ENCODE results near the gene TFF3. TPM values are rescaled to one million over a fixed set of nuclear protein-coding genes. Genes with fewer than 3 reads are reported as not detected.

Gene TFF3
- total RNA-seq, 2 donors from 2014 or later, result 5.0 TPM

DNA sequence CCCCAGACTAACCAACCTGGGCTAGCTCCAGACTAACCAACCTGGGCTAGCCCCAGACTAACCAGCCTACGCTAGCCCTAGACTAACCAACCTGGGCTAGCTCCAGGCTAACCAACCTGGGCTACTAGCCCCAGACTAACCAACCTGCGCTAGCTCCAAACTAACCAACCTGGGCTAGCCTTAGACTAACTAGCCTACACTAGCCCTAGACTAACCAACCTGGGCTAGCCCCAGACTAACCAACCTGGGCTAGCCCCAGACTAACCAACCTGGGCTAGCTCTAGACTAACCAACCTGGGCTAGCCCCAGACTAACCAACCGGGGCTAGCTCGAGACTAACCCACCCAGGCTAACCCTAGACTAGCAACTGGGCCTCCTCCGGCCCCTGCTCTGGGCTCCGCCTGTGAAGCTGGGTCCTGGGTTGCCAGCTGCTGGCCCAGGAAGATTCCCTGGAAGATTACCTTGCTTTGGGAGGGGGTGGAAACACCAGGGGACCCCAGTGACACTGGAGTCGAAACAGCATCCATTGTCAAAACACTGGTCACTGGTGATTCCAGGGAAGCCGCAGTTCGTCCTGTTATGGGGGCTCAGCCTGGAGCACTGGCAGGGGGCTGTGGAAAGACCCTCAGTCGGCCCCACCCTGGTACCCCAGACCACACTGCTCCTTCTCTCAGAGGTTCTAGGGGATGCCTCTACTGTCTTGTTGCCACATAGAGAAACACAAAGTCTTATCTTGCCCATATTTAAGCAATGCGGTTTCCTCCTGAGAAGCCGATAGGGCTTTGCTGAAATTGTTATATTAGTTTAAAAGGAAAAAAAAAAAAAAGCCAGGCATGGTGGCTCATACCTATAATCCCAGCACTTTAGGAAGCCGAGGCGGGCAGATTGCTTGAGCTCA is 34.5 kb upstream of the TFF3 start:
- Histone ChIP-seq H3K4me3 (no peak overlapping the region), H3K4me1 (no peaks in the 10 kb centered on the region), H3K9me3 (peaks cover 0 to 8% of the 10 kb centered on the region in 2 donors), H3K27me3 (no peaks in the 10 kb centered on the region), H3K27ac (no peak overlapping the region), H3K36me3 (no peaks in the 10 kb centered on the region)
- DNase-seq (ENCODE audit: low spot score), result no peak
- TF ChIP-seq, protein P1, sequence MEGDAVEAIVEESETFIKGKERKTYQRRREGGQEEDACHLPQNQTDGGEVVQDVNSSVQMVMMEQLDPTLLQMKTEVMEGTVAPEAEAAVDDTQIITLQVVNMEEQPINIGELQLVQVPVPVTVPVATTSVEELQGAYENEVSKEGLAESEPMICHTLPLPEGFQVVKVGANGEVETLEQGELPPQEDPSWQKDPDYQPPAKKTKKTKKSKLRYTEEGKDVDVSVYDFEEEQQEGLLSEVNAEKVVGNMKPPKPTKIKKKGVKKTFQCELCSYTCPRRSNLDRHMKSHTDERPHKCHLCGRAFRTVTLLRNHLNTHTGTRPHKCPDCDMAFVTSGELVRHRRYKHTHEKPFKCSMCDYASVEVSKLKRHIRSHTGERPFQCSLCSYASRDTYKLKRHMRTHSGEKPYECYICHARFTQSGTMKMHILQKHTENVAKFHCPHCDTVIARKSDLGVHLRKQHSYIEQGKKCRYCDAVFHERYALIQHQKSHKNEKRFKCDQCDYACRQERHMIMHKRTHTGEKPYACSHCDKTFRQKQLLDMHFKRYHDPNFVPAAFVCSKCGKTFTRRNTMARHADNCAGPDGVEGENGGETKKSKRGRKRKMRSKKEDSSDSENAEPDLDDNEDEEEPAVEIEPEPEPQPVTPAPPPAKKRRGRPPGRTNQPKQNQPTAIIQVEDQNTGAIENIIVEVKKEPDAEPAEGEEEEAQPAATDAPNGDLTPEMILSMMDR (IDR thresholded peaks at IDR 0.05), result no peak

DNA sequence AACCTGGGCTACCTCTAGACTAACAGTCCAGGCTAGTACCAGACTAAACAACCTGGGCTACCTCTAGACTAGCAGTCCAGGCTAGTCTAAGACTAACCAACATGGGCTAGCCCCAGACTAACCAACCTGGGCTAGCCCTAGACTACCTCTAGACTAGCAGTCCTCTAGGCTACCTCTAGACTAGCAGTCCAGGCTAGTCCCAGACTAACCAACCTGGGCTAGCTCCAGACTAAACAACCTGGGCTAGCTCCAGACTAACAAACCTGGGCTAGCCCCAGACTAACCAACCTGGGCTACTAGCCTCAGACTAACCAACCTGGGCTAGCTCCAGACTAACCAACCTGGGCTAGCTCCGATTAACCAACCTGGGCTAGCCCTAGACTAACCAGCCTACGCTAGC is 33.6 kb upstream of the TFF3 start:
- peaks cover 0 to under 1% of the 10 kb centered on the region in 2 donors for H3K9me3 ChIP-seq
- H3K4me1 ChIP-seq, result no peaks in the 10 kb centered on the region
- no peak overlapping the region for H3K27ac ChIP-seq
- DNase-seq (ENCODE audit: low spot score), result no peak
- TF ChIP-seq, protein P1 (IDR thresholded peaks at IDR 0.05), result no peak
- no peaks in the 10 kb centered on the region for H3K27me3 ChIP-seq
- no peak overlapping the region for H3K4me3 ChIP-seq
- no peaks in the 10 kb centered on the region for H3K36me3 ChIP-seq

DNA sequence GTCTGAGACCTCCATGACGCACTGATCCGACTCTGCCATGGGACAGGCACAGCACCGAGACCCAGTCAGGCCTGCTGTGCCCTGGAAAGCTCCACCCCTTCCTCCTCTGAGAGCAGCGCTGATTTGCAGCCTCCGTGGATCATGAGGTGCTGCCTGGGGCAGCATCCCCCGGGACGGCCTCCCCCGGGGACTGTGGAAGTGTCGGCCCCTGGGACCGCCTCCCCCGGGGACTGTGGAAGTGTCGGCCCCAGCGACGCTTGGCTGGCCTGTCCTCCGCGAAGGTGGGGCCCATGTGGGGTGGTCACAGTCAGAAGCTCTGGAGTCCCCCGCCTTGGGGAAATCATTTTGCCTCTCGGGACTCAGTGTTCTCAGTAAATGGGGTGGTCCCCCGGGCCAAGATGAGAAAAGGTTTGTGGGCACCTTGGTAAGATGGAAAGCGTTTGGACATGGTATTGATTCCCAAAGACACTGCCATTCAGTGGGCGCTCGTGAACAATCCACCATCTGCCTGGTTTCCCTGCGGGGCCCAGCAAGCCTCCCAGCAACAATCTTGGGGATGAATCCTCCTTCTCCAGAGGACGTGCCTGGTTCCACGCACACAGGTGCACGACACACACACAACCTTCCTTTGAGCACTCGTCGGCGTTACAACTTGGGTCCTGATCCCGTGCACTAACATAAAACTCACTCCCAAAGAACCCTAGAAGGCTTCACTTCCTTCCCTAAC is 32.6 kb upstream of the TFF3 start:
- Histone ChIP-seq H3K27me3 (no peaks in the 10 kb centered on the region), H3K4me3 (no peak overlapping the region), H3K27ac (no peak overlapping the region), H3K4me1 (no peaks in the 10 kb centered on the region), H3K9me3 (no peaks in the 10 kb centered on the region), H3K36me3 (no peaks in the 10 kb centered on the region)
- TF ChIP-seq, protein P1 (IDR thresholded peaks at IDR 0.05), result no peak
- no peak for DNase-seq (ENCODE audit: low spot score)

DNA sequence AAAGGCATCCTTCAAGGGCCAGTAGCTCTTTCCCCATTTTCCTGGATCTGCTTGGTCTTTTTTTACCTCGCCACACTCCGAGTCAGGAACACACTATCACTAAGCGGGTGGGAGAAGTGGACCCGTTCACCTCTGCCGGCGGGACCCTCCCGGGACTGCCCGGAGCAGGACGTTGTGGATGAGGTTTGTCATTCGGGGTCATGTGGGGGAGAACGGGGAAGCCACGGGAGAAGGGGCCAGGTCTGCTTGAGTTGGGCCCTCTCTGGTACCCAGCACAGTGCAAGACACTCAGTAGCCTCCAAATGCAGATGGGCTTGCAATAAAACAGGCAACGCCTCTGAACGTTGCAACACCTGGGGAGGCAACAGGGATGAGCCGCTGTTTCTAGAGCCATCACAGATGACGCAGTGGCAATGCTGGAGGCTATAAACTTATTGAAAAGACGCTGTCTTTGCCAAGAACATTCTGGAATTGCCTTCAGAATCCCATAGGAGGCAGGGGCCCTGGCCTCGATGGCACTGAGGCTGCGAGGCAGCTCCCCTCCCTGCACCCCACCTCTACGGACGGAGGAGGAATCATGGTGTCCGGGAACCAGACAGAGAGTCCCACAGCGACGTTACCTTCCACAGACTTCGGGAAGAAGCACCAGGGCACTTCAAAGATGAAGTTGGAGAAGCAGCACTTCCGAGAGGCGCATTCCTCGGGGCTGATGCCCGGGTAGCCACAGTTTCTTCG is 31.8 kb upstream of the TFF3 start:
- Histone ChIP-seq H3K27ac (no peak overlapping the region), H3K4me1 (no peaks in the 10 kb centered on the region), H3K9me3 (no peaks in the 10 kb centered on the region), H3K36me3 (no peaks in the 10 kb centered on the region), H3K27me3 (no peaks in the 10 kb centered on the region), H3K4me3 (no peak overlapping the region)
- no peak for DNase-seq (ENCODE audit: low spot score)
- TF ChIP-seq, protein P1 (IDR thresholded peaks at IDR 0.05), result no peak

DNA sequence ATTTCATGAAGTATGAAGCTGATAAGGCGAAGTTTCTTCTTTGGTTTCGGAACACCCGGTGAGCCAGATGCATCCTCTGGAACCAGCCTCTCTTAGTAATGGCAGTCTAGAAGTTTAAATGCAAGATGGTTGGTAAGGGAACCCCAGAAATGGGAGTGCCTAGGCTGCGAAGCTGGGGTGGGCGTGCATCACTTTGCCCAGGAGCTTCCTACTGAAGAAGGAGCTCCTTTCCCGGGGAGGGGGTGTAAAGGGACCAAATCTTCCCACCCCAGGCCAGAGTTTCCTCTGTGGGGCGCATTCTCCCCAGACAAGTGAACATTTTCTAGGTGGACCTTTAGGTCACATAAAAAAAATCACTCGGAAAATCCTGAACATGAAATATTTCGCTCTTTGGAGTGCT is 31.2 kb upstream of the TFF3 start:
- no peak overlapping the region for H3K27ac ChIP-seq
- DNase-seq (ENCODE audit: low spot score), result no peak
- no peaks in the 10 kb centered on the region for H3K36me3 ChIP-seq
- no peaks in the 10 kb centered on the region for H3K27me3 ChIP-seq
- TF ChIP-seq, protein P1 (IDR thresholded peaks at IDR 0.05), result no peak
- H3K9me3 ChIP-seq, result no peaks in the 10 kb centered on the region
- H3K4me3 ChIP-seq, result no peak overlapping the region
- H3K4me1 ChIP-seq, result no peaks in the 10 kb centered on the region
